Large intestine (tissue), 12 donors: ENCODE data around the gene ILF3. TPM values are rescaled to one million over a fixed set of nuclear protein-coding genes. Genes with fewer than 3 reads are reported as not detected.

Experiments
- DNase-seq, 2 donors: peaks; one replicate each; pipeline versions ENCODE4 v3.0.0 to v3.0.0-alpha.2; 2013
- H3K27ac ChIP-seq: one replicate; pipeline ENCODE4 v1.5.1; 2013; ENCODE audit warnings: low read length
- H3K27me3 ChIP-seq: 2 replicates; pipeline ENCODE4 v1.6.1; 2013; ENCODE audit warnings: low read length; ENCODE audit not compliant: control insufficient read depth, insufficient read depth
- H3K36me3 ChIP-seq: 2 replicates; pipeline ENCODE4 v1.6.1; 2013; ENCODE audit warnings: low read length; ENCODE audit not compliant: control insufficient read depth, insufficient read depth
- H3K4me1 ChIP-seq: one replicate; pipeline ENCODE4 v1.6.1; 2013; ENCODE audit warnings: low read length; ENCODE audit not compliant: control insufficient read depth, insufficient read depth
- H3K4me3 ChIP-seq: one replicate; pipeline ENCODE4 v1.5.1; 2013; ENCODE audit warnings: low read length
- H3K9me3 ChIP-seq: one replicate; pipeline ENCODE4 v1.6.1; 2013; ENCODE audit warnings: mild to moderate bottlenecking, low read depth, low read length, moderate library complexity; ENCODE audit not compliant: control insufficient read depth
- WGBS: methylation state at CpG from one replicate; pipeline ENCODE4 v1.1.5; 2013; ENCODE audit warnings: low lambda C conversion rate; ENCODE audit not compliant: insufficient coverage; 5-methylcytosine and 5-hydroxymethylcytosine counted together
- long read RNA-seq, 11 donors: transcript quantifications; one replicate each; lab custom pipeline, GENCODE V29; 2026
- polyA plus RNA-seq: library from polyadenylated mRNA; unstranded; fragments of 120-200 nt; gene quantifications from one replicate; pipeline ENCODE4 v1.2.1, GENCODE V29; 2013

Gene ILF3
- polyA plus RNA-seq: 199 TPM
- long read RNA-seq, donor 1, full-length matches to known transcripts: 13 of 13 reads
- long read RNA-seq, donor 1, partial matches to known transcripts: 0 of 13 reads
- long read RNA-seq, donor 1, other reads (novel, unspliced or antisense): 0 of 13 reads
- long read RNA-seq, donor 2, full-length matches to known transcripts: 21 of 81 reads
- long read RNA-seq, donor 2, partial matches to known transcripts: 60 of 81 reads
- long read RNA-seq, donor 2, other reads (novel, unspliced or antisense): 0 of 81 reads
- long read RNA-seq, donor 3: 0 reads
- long read RNA-seq, donor 4, transcript ILF3-221 (3 exons, 2,579 nt): major isoform, 6 of 6 reads
- long read RNA-seq, donor 4, partial matches to known transcripts: 0 of 6 reads
- long read RNA-seq, donor 4, other reads (novel, unspliced or antisense): 0 of 6 reads
- long read RNA-seq, donor 5, full-length matches to known transcripts: 15 of 33 reads
- long read RNA-seq, donor 5, partial matches to known transcripts: 18 of 33 reads
- long read RNA-seq, donor 5, other reads (novel, unspliced or antisense): 0 of 33 reads
- long read RNA-seq, donor 6, transcript ILF3-221 (3 exons, 2,579 nt): major isoform, 22 of 63 reads
- long read RNA-seq, donor 6, partial matches to known transcripts: 38 of 63 reads
- long read RNA-seq, donor 6, other reads (novel, unspliced or antisense): 0 of 63 reads
- long read RNA-seq, donor 7, transcript ILF3-221 (3 exons, 2,579 nt): major isoform, 17 of 44 reads
- long read RNA-seq, donor 7, partial matches to known transcripts: 25 of 44 reads
- long read RNA-seq, donor 7, other reads (novel, unspliced or antisense): 0 of 44 reads
- long read RNA-seq, donor 8, transcript ILF3-221 (3 exons, 2,579 nt): major isoform, 26 of 141 reads
- long read RNA-seq, donor 8, partial matches to known transcripts: 111 of 141 reads
- long read RNA-seq, donor 8, other reads (novel, unspliced or antisense): 0 of 141 reads
- long read RNA-seq, donor 9, transcript ILF3-221 (3 exons, 2,579 nt): major isoform, 10 of 67 reads
- long read RNA-seq, donor 9, partial matches to known transcripts: 52 of 67 reads
- long read RNA-seq, donor 9, other reads (novel, unspliced or antisense): 0 of 67 reads
- long read RNA-seq, donor 10, full-length matches to known transcripts: 30 of 111 reads
- long read RNA-seq, donor 10, partial matches to known transcripts: 81 of 111 reads
- long read RNA-seq, donor 10, other reads (novel, unspliced or antisense): 0 of 111 reads
- long read RNA-seq, donor 11, transcript ILF3-221 (3 exons, 2,579 nt): major isoform, 9 of 57 reads
- long read RNA-seq, donor 11, partial matches to known transcripts: 45 of 57 reads
- long read RNA-seq, donor 11, other reads (novel, unspliced or antisense): 0 of 57 reads

GRCh38 chr19:10653732-10654609 lies at the start of gene ILF3:
Gene ILF3 (plus strand): TSS chr19:10654346. CDS start chr19:10670606, 16,260 bp downstream.
- peak within 1 kb of the TSS; percentile 98 for H3K27ac ChIP-seq
- DNase-seq: peak; percentile 100
- H3K27me3 ChIP-seq: no peaks in the 10 kb centered on the region
- H3K9me3 ChIP-seq: no peaks in the 10 kb centered on the region
- H3K36me3 ChIP-seq: peaks cover 6% of the 10 kb centered on the region
- peaks cover 20% of the 10 kb centered on the region for H3K4me1 ChIP-seq
- peak within 1 kb of the TSS; percentile 93 for H3K4me3 ChIP-seq
- no CpG with 5 or more reads among the region's 91 CpGs for WGBS

- no peak for DNase-seq
- H3K27me3 ChIP-seq: peaks cover 15% of the 10 kb centered on the region
- H3K27ac ChIP-seq: no peak overlapping the region
- peaks cover 4% of the 10 kb centered on the region for H3K9me3 ChIP-seq
- no peak overlapping the region for H3K4me3 ChIP-seq
- peaks cover 2% of the 10 kb centered on the region for H3K4me1 ChIP-seq
- no CpG with 5 or more reads among the region's 9 CpGs for WGBS
- no peaks in the 10 kb centered on the region for H3K36me3 ChIP-seq
Measured at GRCh38 chr19:10604460-10604980, 49.6 kb upstream of the ILF3 start.

- H3K27ac ChIP-seq: no peak overlapping the region
Measured at GRCh38 chr19:10611907-10612306, 42.2 kb upstream of the ILF3 start.

GRCh38 chr19:10612499-10613119 lies 41.5 kb upstream of the ILF3 start:
- WGBS: 82% methylated on average over 2 of the region's 15 CpGs
- Histone ChIP-seq H3K36me3 (no peaks in the 10 kb centered on the region), H3K9me3 (no peaks in the 10 kb centered on the region), H3K27ac (no peak overlapping the region), H3K4me1 (no peaks in the 10 kb centered on the region), H3K27me3 (no peaks in the 10 kb centered on the region), H3K4me3 (no peak overlapping the region)
- DNase-seq: no peak

More at GRCh38 chr19:10611907-10612306, 42.2 kb upstream of the ILF3 start:
- H3K27me3 ChIP-seq: no peaks in the 10 kb centered on the region
- WGBS: no CpG with 5 or more reads among the region's 5 CpGs
- H3K4me1 ChIP-seq: no peaks in the 10 kb centered on the region
- H3K9me3 ChIP-seq: no peaks in the 10 kb centered on the region
- no peak for DNase-seq
- no peak overlapping the region for H3K4me3 ChIP-seq
- H3K36me3 ChIP-seq: no peaks in the 10 kb centered on the region

GRCh38 chr19:10615429-10616023 lies 38.6 kb upstream of the ILF3 start:
- no peak for DNase-seq
- Histone ChIP-seq H3K9me3 (no peaks in the 10 kb centered on the region), H3K27ac (no peak overlapping the region), H3K4me1 (no peaks in the 10 kb centered on the region), H3K4me3 (no peak overlapping the region), H3K27me3 (no peaks in the 10 kb centered on the region), H3K36me3 (no peaks in the 10 kb centered on the region)
- WGBS: no CpG with 5 or more reads among the region's 14 CpGs

- no peaks in the 10 kb centered on the region for H3K9me3 ChIP-seq
- no peaks in the 10 kb centered on the region for H3K36me3 ChIP-seq
- H3K4me1 ChIP-seq: no peaks in the 10 kb centered on the region
- DNase-seq: no peak
- H3K27me3 ChIP-seq: no peaks in the 10 kb centered on the region
- no peak overlapping the region for H3K27ac ChIP-seq
- WGBS: no CpG with 5 or more reads among the region's 15 CpGs
- H3K4me3 ChIP-seq: no peak overlapping the region
Measured at GRCh38 chr19:10617409-10618121, 36.6 kb upstream of the ILF3 start.

- Histone ChIP-seq H3K4me1 (no peaks in the 10 kb centered on the region), H3K36me3 (no peaks in the 10 kb centered on the region), H3K4me3 (no peak overlapping the region), H3K27me3 (no peaks in the 10 kb centered on the region), H3K9me3 (no peaks in the 10 kb centered on the region), H3K27ac (no peak overlapping the region)
- WGBS: no CpG with 5 or more reads among the region's 8 CpGs
- DNase-seq: no peak
Measured at GRCh38 chr19:10618846-10619245, 35.3 kb upstream of the ILF3 start.

GRCh38 chr19:10620786-10621185 lies 33.4 kb upstream of the ILF3 start:
- WGBS: no CpG with 5 or more reads among the region's 4 CpGs
- Histone ChIP-seq H3K36me3 (no peaks in the 10 kb centered on the region), H3K4me3 (no peak overlapping the region), H3K9me3 (no peaks in the 10 kb centered on the region), H3K27ac (no peak overlapping the region), H3K27me3 (no peaks in the 10 kb centered on the region), H3K4me1 (peaks cover 9% of the 10 kb centered on the region)
- no peak for DNase-seq
